HT1080 (cell line): ENCODE data around the gene P2RY11. TPM values are rescaled to one million over a fixed set of nuclear protein-coding genes. Genes with fewer than 3 reads are reported as not detected.

Source experiments
- DNase-seq: peaks from one replicate; pipeline ENCODE4 v3.0.0-alpha.2; 2015; ENCODE audit warnings: low read depth
- total RNA-seq: library from RNA; depleted of rRNA; stranded (reverse); fragments of >200 nt; shearing (Covaris generic); gene quantifications from 2 replicates; pipeline ENCODE4 v1.2.3, GENCODE V29; 2014

The P2RY11 gene
- total RNA-seq, 1 experiment from 2014 or later: 11.0 TPM

GRCh38 chr19:10112895-10113591 is 1.6 kb downstream of the P2RY11 start:
- no peak for DNase-seq

GRCh38 chr19:10113592-10113963 is 2.1 kb downstream of the P2RY11 start:
- no peak for DNase-seq

- peak; percentile 51 for DNase-seq
Observed at GRCh38 chr19:10113964-10114650, 2.6 kb downstream of the P2RY11 start.

GRCh38 chr19:10114651-10115391 is 3.3 kb downstream of the P2RY11 start:
- DNase-seq: no peak

GRCh38 chr19:10115392-10116084 is 4.0 kb downstream of the P2RY11 start:
- DNase-seq: no peak

- no peak for DNase-seq
Observed at GRCh38 chr19:10116085-10116865, 4.8 kb downstream of the P2RY11 start.

GRCh38 chr19:10116866-10117616 is 5.5 kb downstream of the P2RY11 start:
- DNase-seq: no peak

GRCh38 chr19:10118960-10119359 is 7.5 kb downstream of the P2RY11 start:
- no peak for DNase-seq

- peak; percentile 90 for DNase-seq
Observed at GRCh38 chr19:10120538-10121189, 9.2 kb downstream of the P2RY11 start.

GRCh38 chr19:10122045-10122444 is 10.6 kb downstream of the P2RY11 start:
- no peak for DNase-seq

GRCh38 chr19:10124429-10124828 is 12.9 kb downstream of the P2RY11 start:
- no peak for DNase-seq

GRCh38 chr19:10126213-10126639 is 14.7 kb downstream of the P2RY11 start:
- no peak for DNase-seq

- no peak for DNase-seq
Observed at GRCh38 chr19:10132905-10133304, 21.4 kb downstream of the P2RY11 start.

GRCh38 chr19:10133596-10133995 is 22.1 kb downstream of the P2RY11 start:
- no peak for DNase-seq

GRCh38 chr19:10134040-10134439 is 22.5 kb downstream of the P2RY11 start:
- no peak for DNase-seq

- DNase-seq: no peak
Observed at GRCh38 chr19:10135551-10136334, 24.2 kb downstream of the P2RY11 start.

- DNase-seq: no peak
Observed at GRCh38 chr19:10136936-10137335, 25.4 kb downstream of the P2RY11 start.

GRCh38 chr19:10137751-10138682 is 26.5 kb downstream of the P2RY11 start:
- no peak for DNase-seq
